K562 (cell line): ENCODE data around the gene SLC34A3. TPM values are rescaled to one million over a fixed set of nuclear protein-coding genes. Genes with fewer than 3 reads are reported as not detected.

Experiments used
- ESRRA ChIP-seq: fragments of 450-650 bp; IDR thresholded peaks from 2 replicates; pipeline ENCODE4 v1.6.1; 2014; ENCODE audit warnings: low read depth, mild to moderate bottlenecking, moderate library complexity, borderline replicate concordance
- GATAD2A ChIP-seq: fragments of 450-650 bp; IDR thresholded peaks from 2 replicates; pipeline ENCODE4 v1.6.1; 2017
- MTF1 ChIP-seq: fragments of 250-450 bp; sonication (Bioruptor Pico); IDR thresholded peaks from 2 replicates; pipeline ENCODE4 v1.9.0; 2021; ENCODE audit warnings: moderate library complexity, mild to moderate bottlenecking, inconsistent platforms, borderline replicate concordance
- NBN ChIP-seq: fragments of 450-650 bp; IDR thresholded peaks from 2 replicates; pipeline ENCODE4 v1.6.1; 2016; ENCODE audit warnings: low read depth, mild to moderate bottlenecking
- NRF1 ChIP-seq, 2 experiments: fragments of 450-650 bp; IDR thresholded peaks in 1 of 2; conservative IDR thresholded peaks in 1 of 2; 2 replicates each; pipeline ENCODE4 v1.6.1; 2014; ENCODE audit warnings: mild to moderate bottlenecking in 2 of 2
- POU5F1 ChIP-seq: fragments of 150-350 bp; IDR thresholded peaks from 2 replicates; pipeline ENCODE4 v1.6.1; 2014; ENCODE audit warnings: borderline replicate concordance, low read length, low read depth, mild to moderate bottlenecking; ENCODE audit not compliant: partially characterized antibody
- SIRT6 ChIP-seq: IDR thresholded peaks from one replicate; pipeline ENCODE4 v1.6.1; 2012; ENCODE audit warnings: low read depth, mild to moderate bottlenecking, control low read depth, inconsistent platforms, low read length, moderate library complexity
- SIX5 ChIP-seq, 2 experiments: IDR thresholded peaks; 2 replicates each; pipeline ENCODE4 v1.6.1; 2011; ENCODE audit warnings: low read length in 2 of 2, borderline replicate concordance in 1 of 2, low read depth in 1 of 2, mild to moderate bottlenecking in 1 of 2, moderate library complexity in 1 of 2; ENCODE audit not compliant: insufficient read depth in 1 of 2
- ZBTB7A ChIP-seq: IDR thresholded peaks from 2 replicates; pipeline ENCODE4 v1.6.1; 2011; ENCODE audit warnings: low read depth, mild to moderate bottlenecking, low read length, moderate library complexity, borderline replicate concordance; ENCODE audit not compliant: control insufficient read depth
- ZNF274 ChIP-seq: IDR thresholded peaks from 2 replicates; pipeline ENCODE4 v1.6.1; 2011; ENCODE audit warnings: low read depth, mild to moderate bottlenecking, low read length, moderate library complexity, borderline replicate concordance
- ZNF354B ChIP-seq: fragments of 250-450 bp; sonication (Bioruptor Pico); IDR thresholded peaks from 2 replicates; pipeline ENCODE4 v1.4.0; 2020
- ZNF764 ChIP-seq: fragments of 250-450 bp; sonication (Bioruptor Pico); IDR thresholded peaks from 2 replicates; pipeline ENCODE4 v1.4.0; 2020; ENCODE audit warnings: low read depth, mild to moderate bottlenecking, moderate library complexity
- ZSCAN29 ChIP-seq: fragments of 450-650 bp; IDR thresholded peaks from 2 replicates; pipeline ENCODE4 v1.6.1; 2017
- polyA plus RNA-seq, 8 experiments: library from polyadenylated mRNA; depleted of rRNA in 4 of 8; stranded (reverse) in 5 of 8; unstranded in 3 of 8; fragments of >200 nt; fragmentation: Nextera tagmentation in 2 of 8; fragmentation: Illumina TruSeq in 1 of 8; extraction: Ambion mirVana in 2 of 8; extraction: Trizol in 1 of 8; gene quantifications; 2 replicates each; pipeline versions ENCODE4 v1.2.1 to v1.2.3, GENCODE V29; 2011 to 2014; ENCODE audit warnings: inconsistent platforms in 1 of 8, missing spikeins in 1 of 8
- total RNA-seq, 7 experiments: library from RNA; depleted of rRNA in 6 of 7; stranded (reverse); fragments of >200 nt in 6 of 7; fragmentation: Illumina TruSeq in 2 of 7; extraction: Trizol in 2 of 7; gene quantifications; 2 replicates each; pipeline versions ENCODE4 v1.2.1 to v1.2.3, GENCODE V29; 2011 to 2021; ENCODE audit warnings: low replicate concordance in 1 of 7
- TF ChIP-seq, protein P1 (sequence below): fragments of 450-650 bp; IDR thresholded peaks from 2 replicates; pipeline ENCODE4 v1.6.1; 2017; ENCODE audit warnings: antibody characterized with exemption
- TF ChIP-seq, protein P2 (sequence below): IDR thresholded peaks from 2 replicates; pipeline ENCODE4 v1.6.1; 2012; ENCODE audit warnings: low read depth, low read length, improper control_type of control experiment, borderline replicate concordance
- TF ChIP-seq, protein P3 (sequence below): sonication (generic); formaldehyde crosslinking; IDR thresholded peaks from 2 replicates; pipeline ENCODE4 v1.8.0; 2022; ENCODE audit warnings: mild to moderate bottlenecking, missing genetic modification reagents
- TF ChIP-seq, protein P4 (sequence below): fragments of 250-450 bp; sonication (Bioruptor Pico); IDR thresholded peaks from 2 replicates; pipeline ENCODE4 v1.9.0; 2021; ENCODE audit warnings: mild to moderate bottlenecking
- TF ChIP-seq, protein P5 (sequence below): fragments of 450-650 bp; IDR thresholded peaks from 2 replicates; pipeline ENCODE4 v1.7.1; 2018; ENCODE audit warnings: mild to moderate bottlenecking, low read depth; ENCODE audit not compliant: partially characterized antibody

SLC34A3 gene
- total and polyA plus RNA-seq, 9 of the 15 experiments (the other 6 are each of a cell fraction or from before 2014, with no cell fraction given) = not detected

DNA sequence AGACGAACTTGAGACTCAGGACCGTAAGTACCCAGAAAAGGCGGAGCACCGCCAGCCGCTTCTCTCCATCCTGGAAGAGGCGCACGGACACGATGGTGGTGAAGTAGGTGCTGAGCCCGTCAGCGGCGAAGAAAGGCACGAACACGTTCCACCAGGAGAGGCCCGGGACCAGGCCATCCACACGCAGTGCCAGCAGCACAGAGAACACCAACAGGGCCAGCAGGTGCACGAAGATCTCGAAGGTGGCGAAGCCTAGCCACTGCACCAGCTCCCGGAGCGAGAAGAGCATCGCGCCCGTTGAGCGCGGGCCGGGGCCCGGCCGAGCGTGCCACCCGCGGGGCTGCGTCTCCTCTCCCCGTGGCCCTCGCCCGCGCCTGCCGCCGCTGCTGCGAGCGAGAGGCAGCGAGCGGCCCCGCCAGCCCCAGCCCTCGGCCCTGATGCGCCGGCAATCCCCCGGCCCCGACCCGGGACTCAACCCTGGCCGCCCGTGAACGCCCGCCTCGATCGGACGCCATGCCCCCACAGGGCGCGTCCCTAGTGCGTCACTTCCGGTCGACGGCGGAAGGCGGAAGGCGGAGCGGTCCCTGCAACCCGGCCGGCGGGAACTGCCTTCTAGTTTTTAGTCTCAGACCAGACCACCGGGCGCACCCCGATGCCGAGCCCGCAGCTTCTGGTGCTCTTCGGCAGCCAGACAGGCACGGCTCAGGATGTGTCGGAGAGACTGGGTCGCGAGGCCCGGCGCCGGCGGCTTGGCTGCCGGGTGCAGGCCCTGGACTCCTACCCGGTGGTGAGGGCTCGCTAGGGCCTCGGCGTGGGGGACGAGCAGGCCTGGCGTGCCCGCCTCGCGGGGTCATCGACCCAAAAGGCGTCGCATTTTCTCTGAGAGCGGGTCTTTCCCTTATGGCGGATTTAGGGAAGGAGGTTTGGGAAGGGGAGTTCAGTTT is 25.3 kb upstream of the SLC34A3 start, which contains the start of the genes NDOR1 and TMEM203 (continued):
- TF ChIP-seq, protein P1, sequence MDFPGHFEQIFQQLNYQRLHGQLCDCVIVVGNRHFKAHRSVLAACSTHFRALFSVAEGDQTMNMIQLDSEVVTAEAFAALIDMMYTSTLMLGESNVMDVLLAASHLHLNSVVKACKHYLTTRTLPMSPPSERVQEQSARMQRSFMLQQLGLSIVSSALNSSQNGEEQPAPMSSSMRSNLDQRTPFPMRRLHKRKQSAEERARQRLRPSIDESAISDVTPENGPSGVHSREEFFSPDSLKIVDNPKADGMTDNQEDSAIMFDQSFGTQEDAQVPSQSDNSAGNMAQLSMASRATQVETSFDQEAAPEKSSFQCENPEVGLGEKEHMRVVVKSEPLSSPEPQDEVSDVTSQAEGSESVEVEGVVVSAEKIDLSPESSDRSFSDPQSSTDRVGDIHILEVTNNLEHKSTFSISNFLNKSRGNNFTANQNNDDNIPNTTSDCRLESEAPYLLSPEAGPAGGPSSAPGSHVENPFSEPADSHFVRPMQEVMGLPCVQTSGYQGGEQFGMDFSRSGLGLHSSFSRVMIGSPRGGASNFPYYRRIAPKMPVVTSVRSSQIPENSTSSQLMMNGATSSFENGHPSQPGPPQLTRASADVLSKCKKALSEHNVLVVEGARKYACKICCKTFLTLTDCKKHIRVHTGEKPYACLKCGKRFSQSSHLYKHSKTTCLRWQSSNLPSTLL = no peak
- TF ChIP-seq ZBTB7A (peak; percentile 47; the same call in 1 of the 2 replicates), ZSCAN29 (no peak), SIX5 (IDR thresholded peaks at IDR 0.05; ENCODE audit: borderline replicate concordance in 1 of 2, insufficient read depth in 1 of 2, low read depth in 1 of 2, low read length in 2 of 2) (peak; percentile 31 to 40; a peak in 2 of 4 replicates), POU5F1 (peak; percentile 35), SIRT6 (no peak), NRF1 (conservative IDR thresholded peaks at IDR 0.05 in 1 of 2, IDR thresholded peaks at IDR 0.05 in 1 of 2) (no peak), MTF1 (CRISPR knock-in tag) (no peak), ESRRA (peak; percentile 65), NBN (no peak), ZNF354B (CRISPR knock-in tag) (no peak), ZNF764 (CRISPR knock-in tag) (no peak), GATAD2A (no peak), ZNF274 (no peak)
- TF ChIP-seq, protein P2, sequence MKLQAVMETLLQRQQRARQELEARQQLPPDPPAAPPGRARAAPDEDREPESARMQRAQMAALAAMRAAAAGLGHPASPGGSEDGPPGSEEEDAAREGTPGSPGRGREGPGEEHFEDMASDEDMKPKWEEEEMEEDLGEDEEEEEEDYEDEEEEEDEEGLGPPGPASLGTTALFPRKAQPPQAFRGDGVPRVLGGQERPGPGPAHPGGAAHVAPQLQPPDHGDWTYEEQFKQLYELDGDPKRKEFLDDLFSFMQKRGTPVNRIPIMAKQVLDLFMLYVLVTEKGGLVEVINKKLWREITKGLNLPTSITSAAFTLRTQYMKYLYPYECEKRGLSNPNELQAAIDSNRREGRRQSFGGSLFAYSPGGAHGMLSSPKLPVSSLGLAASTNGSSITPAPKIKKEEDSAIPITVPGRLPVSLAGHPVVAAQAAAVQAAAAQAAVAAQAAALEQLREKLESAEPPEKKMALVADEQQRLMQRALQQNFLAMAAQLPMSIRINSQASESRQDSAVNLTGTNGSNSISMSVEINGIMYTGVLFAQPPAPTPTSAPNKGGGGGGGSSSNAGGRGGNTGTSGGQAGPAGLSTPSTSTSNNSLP = no peak
- TF ChIP-seq, protein P3, sequence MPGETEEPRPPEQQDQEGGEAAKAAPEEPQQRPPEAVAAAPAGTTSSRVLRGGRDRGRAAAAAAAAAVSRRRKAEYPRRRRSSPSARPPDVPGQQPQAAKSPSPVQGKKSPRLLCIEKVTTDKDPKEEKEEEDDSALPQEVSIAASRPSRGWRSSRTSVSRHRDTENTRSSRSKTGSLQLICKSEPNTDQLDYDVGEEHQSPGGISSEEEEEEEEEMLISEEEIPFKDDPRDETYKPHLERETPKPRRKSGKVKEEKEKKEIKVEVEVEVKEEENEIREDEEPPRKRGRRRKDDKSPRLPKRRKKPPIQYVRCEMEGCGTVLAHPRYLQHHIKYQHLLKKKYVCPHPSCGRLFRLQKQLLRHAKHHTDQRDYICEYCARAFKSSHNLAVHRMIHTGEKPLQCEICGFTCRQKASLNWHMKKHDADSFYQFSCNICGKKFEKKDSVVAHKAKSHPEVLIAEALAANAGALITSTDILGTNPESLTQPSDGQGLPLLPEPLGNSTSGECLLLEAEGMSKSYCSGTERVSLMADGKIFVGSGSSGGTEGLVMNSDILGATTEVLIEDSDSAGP = no peak
- TF ChIP-seq, protein P4, sequence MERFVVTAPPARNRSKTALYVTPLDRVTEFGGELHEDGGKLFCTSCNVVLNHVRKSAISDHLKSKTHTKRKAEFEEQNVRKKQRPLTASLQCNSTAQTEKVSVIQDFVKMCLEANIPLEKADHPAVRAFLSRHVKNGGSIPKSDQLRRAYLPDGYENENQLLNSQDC (CRISPR knock-in tag) = no peak
- TF ChIP-seq, protein P5, sequence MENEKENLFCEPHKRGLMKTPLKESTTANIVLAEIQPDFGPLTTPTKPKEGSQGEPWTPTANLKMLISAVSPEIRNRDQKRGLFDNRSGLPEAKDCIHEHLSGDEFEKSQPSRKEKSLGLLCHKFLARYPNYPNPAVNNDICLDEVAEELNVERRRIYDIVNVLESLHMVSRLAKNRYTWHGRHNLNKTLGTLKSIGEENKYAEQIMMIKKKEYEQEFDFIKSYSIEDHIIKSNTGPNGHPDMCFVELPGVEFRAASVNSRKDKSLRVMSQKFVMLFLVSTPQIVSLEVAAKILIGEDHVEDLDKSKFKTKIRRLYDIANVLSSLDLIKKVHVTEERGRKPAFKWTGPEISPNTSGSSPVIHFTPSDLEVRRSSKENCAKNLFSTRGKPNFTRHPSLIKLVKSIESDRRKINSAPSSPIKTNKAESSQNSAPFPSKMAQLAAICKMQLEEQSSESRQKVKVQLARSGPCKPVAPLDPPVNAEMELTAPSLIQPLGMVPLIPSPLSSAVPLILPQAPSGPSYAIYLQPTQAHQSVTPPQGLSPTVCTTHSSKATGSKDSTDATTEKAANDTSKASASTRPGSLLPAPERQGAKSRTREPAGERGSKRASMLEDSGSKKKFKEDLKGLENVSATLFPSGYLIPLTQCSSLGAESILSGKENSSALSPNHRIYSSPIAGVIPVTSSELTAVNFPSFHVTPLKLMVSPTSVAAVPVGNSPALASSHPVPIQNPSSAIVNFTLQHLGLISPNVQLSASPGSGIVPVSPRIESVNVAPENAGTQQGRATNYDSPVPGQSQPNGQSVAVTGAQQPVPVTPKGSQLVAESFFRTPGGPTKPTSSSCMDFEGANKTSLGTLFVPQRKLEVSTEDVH = peak; percentile 97
